Mammary epithelial cell (primary cell): ENCODE results near the gene NCL.

Source experiments
- EZH2 ChIP-seq: IDR thresholded peaks from 2 replicates; pipeline ENCODE4 v1.6.1; 2012; ENCODE audit warnings: low read length, inconsistent platforms, borderline replicate concordance
- TF ChIP-seq, protein P1 (sequence below), 2 donors: IDR thresholded peaks in 1 of 2; conservative IDR thresholded peaks in 1 of 2; 2 replicates each; pipeline ENCODE4 v1.5.1; 2011 to 2012; ENCODE audit warnings: inconsistent platforms in 2 of 2, low read length in 2 of 2, mild to moderate bottlenecking in 2 of 2, control low read depth in 1 of 2, low read depth in 1 of 2; ENCODE audit not compliant: insufficient read depth in 1 of 2; ENCODE audit errors: extremely low read depth in 1 of 2

DNA sequence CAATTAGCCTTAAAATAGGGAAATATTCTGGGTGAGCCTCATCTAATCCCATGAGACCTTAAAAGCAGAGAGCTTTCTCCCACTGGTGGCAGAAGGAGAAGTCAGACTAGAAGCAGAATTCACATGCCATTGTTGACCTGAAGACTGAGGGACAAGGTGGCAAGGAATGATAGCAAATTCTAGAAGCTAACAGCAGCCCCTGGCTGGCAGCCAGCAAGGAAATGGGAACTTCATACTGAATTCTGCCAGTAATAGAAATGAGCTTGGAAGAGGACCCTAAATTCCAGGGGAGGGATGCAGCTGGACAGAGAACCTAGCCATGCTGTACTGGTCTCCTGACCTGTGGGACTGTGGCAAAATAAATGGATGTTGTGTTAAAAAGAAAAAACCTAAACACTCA, 49.3 kb downstream of the NCL start:
- TF ChIP-seq, protein P1, sequence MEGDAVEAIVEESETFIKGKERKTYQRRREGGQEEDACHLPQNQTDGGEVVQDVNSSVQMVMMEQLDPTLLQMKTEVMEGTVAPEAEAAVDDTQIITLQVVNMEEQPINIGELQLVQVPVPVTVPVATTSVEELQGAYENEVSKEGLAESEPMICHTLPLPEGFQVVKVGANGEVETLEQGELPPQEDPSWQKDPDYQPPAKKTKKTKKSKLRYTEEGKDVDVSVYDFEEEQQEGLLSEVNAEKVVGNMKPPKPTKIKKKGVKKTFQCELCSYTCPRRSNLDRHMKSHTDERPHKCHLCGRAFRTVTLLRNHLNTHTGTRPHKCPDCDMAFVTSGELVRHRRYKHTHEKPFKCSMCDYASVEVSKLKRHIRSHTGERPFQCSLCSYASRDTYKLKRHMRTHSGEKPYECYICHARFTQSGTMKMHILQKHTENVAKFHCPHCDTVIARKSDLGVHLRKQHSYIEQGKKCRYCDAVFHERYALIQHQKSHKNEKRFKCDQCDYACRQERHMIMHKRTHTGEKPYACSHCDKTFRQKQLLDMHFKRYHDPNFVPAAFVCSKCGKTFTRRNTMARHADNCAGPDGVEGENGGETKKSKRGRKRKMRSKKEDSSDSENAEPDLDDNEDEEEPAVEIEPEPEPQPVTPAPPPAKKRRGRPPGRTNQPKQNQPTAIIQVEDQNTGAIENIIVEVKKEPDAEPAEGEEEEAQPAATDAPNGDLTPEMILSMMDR (conservative IDR thresholded peaks at IDR 0.05 in 1 of 2, IDR thresholded peaks at IDR 0.05 in 1 of 2; ENCODE audit: extremely low read depth in 1 of 2, insufficient read depth in 1 of 2, low read depth in 1 of 2, low read length in 2 of 2): no peak
- no peak for TF ChIP-seq EZH2
